Neural crest cell (in vitro differentiated cells): ENCODE results near the gene C3orf70. TPM values are rescaled to one million over a fixed set of nuclear protein-coding genes. Genes with fewer than 3 reads are reported as not detected.
"Not testable (repeated sequence)": the region's sequence is repeated elsewhere in the genome, so short reads cannot be mapped to it uniquely, and the experiment has no call there.

Source experiments
- DNase-seq: peaks from one replicate; pipeline ENCODE4 v3.0.0; 2021; ENCODE audit warnings: low read depth, mixed read lengths, low spot score
- H3K27ac Mint-ChIP-seq: one replicate; pipeline ENCODE4 v1.8.0; 2021; ENCODE audit warnings: mild to moderate bottlenecking, mixed read lengths; ENCODE audit not compliant: unreplicated experiment
- H3K27me3 Mint-ChIP-seq: 2 replicates; pipeline ENCODE4 v1.8.0; 2021; ENCODE audit warnings: low read depth, mild to moderate bottlenecking, mixed read lengths
- H3K36me3 Mint-ChIP-seq: 2 replicates; pipeline ENCODE4 v1.8.0; 2021; ENCODE audit warnings: low read depth, mild to moderate bottlenecking, mixed read lengths
- H3K4me1 Mint-ChIP-seq: 2 replicates; pipeline ENCODE4 v1.8.0; 2021; ENCODE audit warnings: mixed read lengths
- H3K4me3 Mint-ChIP-seq: one replicate; pipeline ENCODE4 v1.8.0; 2021; ENCODE audit warnings: mild to moderate bottlenecking, mixed read lengths
- H3K9me3 Mint-ChIP-seq: 2 replicates; pipeline ENCODE4 v1.8.0; 2021; ENCODE audit warnings: mixed read lengths
- CTCF ChIP-seq: fragments of 200-600 bp; sonication (generic); conservative IDR thresholded peaks from 2 replicates; pipeline ENCODE4 v1.5.0; 2021; ENCODE audit warnings: antibody characterized with exemption, mild to moderate bottlenecking
- total RNA-seq: library from RNA; stranded (reverse); gene quantifications from 2 replicates; pipeline ENCODE4 v1.2.1, GENCODE V29; 2021

C3orf70 gene
- total RNA-seq, 1 donor from 2014 or later: 16.1 TPM

DNA sequence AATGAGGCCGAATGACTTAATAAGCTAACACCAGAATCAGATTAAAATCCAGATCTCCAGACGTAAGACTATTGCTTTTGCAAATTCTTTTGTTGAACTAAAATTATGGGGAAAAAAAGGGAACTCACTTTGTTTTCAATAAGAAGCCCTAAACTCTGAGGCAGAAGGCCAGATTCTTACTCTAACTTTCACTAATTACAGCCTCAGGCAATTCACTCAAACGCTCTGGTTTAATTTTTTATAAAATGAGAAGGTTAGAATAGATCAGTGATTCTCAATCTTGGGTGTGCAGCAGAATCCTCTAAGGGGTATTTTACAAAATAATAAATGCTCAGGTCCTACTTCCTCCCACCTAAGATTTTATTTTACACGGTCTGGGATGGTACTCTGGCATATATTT, 38.1 kb downstream of the C3orf70 start:
- Mint-ChIP-seq H3K27ac (no peak overlapping the region), H3K4me1 (no peaks in the 10 kb centered on the region), H3K27me3 (no peaks in the 10 kb centered on the region), H3K9me3 (no peaks in the 10 kb centered on the region), H3K4me3 (no peak overlapping the region), H3K36me3 (no peaks in the 10 kb centered on the region)
- DNase-seq: no peak
- no peak for TF ChIP-seq CTCF

- Mint-ChIP-seq H3K27me3 (no peaks in the 10 kb centered on the region), H3K9me3 (no peaks in the 10 kb centered on the region), H3K4me1 (no peaks in the 10 kb centered on the region), H3K27ac (no peak overlapping the region), H3K36me3 (no peaks in the 10 kb centered on the region), H3K4me3 (no peak overlapping the region)
- no peak for DNase-seq
- TF ChIP-seq CTCF: no peak
These were observed 40.7 kb downstream of the C3orf70 start for GRCh38 chr3:185112186-185112585.

- H3K27ac Mint-ChIP-seq, H3K4me1 Mint-ChIP-seq, H3K27me3 Mint-ChIP-seq, H3K9me3 Mint-ChIP-seq, H3K4me3 Mint-ChIP-seq, DNase-seq: not testable (repeated sequence)
- H3K36me3 Mint-ChIP-seq: peaks cover 13% of the 10 kb centered on the region
These were observed 43.8 kb downstream of the C3orf70 start for GRCh38 chr3:185109012-185109411.

DNA sequence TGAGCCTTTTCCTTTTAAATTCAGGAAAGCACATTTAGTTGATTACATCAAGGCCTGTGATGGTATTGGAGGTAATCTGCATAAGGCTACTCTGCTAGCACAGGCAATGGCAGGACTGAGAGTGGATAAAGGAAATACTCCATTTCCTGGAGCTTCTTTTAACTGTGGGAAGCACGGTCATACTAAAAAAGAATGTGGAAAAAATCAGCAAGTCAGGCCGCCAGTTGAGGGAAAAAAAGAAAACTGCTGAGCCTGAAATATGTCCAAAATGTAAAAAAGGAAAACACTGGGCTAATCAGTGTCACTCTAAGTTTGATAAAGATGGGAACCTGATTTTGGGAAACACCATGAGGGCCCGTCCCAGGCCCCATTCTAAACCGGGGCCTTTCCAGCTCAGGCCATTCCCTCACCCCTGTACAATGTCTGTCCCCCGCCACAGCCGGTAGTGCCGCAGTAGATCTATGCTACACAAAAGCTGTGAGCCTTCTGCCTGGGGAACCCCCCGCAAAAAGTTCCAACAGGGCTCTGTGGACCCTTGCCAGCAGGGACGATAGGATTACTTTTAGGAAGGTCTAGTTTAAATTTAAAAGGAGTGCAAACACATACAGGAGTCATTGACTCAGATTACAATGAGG, 46.5 kb downstream of the C3orf70 start:
- peaks cover 29% of the 10 kb centered on the region for H3K36me3 Mint-ChIP-seq
- H3K4me3 Mint-ChIP-seq, H3K27ac Mint-ChIP-seq, DNase-seq, H3K4me1 Mint-ChIP-seq, H3K27me3 Mint-ChIP-seq: not testable (repeated sequence)
- peaks cover 18% of the 10 kb centered on the region for H3K9me3 Mint-ChIP-seq

GRCh38 chr3:185103359-185104127, 49.3 kb downstream of the C3orf70 start:
- Mint-ChIP-seq H3K4me3 (no peak overlapping the region), H3K4me1 (peaks cover 4% of the 10 kb centered on the region), H3K27ac (no peak overlapping the region), H3K27me3 (no peaks in the 10 kb centered on the region), H3K9me3 (peaks cover 33% of the 10 kb centered on the region), H3K36me3 (peaks cover 44% of the 10 kb centered on the region)
- DNase-seq: no peak
- TF ChIP-seq CTCF: no peak

DNA sequence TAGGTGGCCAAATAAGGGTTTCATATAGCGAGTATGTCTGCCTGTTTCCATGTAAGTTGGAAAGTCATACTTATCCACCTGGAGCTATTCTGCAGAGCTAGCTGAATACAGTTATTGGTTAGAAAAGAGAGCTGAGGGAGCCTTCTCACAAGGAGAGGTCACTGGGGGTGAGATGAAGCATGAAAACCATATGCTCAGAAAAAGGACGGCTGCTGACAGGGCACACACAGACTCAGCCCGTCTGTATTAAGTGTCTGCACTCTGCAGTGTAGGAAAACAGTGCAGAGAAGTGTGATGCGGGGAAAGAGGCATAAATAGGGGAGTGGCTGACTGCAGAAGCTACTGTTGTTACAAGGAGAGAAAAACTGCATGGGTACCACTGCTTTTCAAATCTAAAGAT, 58.2 kb downstream of the C3orf70 start:
- peaks cover 20% of the 10 kb centered on the region for H3K4me1 Mint-ChIP-seq
- H3K4me3 Mint-ChIP-seq: no peak overlapping the region
- TF ChIP-seq CTCF: no peak
- H3K27me3 Mint-ChIP-seq: no peaks in the 10 kb centered on the region
- peaks cover 7% of the 10 kb centered on the region for H3K36me3 Mint-ChIP-seq
- DNase-seq: no peak
- H3K9me3 Mint-ChIP-seq: peaks cover 3% of the 10 kb centered on the region
- H3K27ac Mint-ChIP-seq: no peak overlapping the region
